GM12878 (cell line): ENCODE data around the gene GTPBP1. TPM values are rescaled to one million over a fixed set of nuclear protein-coding genes. Genes with fewer than 3 reads are reported as not detected.

Experiments
- ATAC-seq: fragments of 200-7000 bp; cut with Tn5 transposase; 3 replicates; pipeline ENCODE4 v1.9.1; 2020; ENCODE audit warnings: mild to moderate bottlenecking, moderate library complexity
- BruUV-seq: library from RNA; stranded (reverse); fragments of 400-500 nt; replicated peaks from 2 replicates; lab custom pipeline; 2021; lab: Mats Ljungman, UMichigan
- CTCF ChIA-PET: fragments of 300-600 bp; sonication (Branson Sonifier 250); formaldehyde crosslinking; extraction: SDS; loops from one replicate; lab custom pipeline; 2021; ENCODE audit warnings: inconsistent platforms; lab: Yijun Ruan, JAX
- POLR2A ChIA-PET: fragments of 350-600 bp; formaldehyde crosslinking; extraction: SDS; loops from one replicate; lab custom pipeline; 2021; ENCODE audit warnings: inconsistent platforms; lab: Charles Lee
- RAD21 ChIA-PET: fragments of 300-600 bp; sonication (Branson Sonifier 250); formaldehyde crosslinking; loops from one replicate; lab custom pipeline; 2023; ENCODE audit warnings: antibody characterized with exemption; ENCODE audit not compliant: unreplicated experiment; lab: Charles Lee
- SMC1A ChIA-PET: fragments of 300-600 bp; sonication (Branson Sonifier 250); formaldehyde crosslinking; loops from one replicate; lab custom pipeline; 2023; ENCODE audit not compliant: unreplicated experiment, uncharacterized antibody; lab: Charles Lee
- DNase-seq: peaks from one replicate; pipeline ENCODE4 v3.0.0-alpha.2; 2011; ENCODE audit warnings: low read depth, low spot score
- FAIRE-seq: peaks from 3 replicates; lab custom pipeline; 2011; peaks lifted over from hg19 to GRCh38; lab: Jason Lieb, UNC
- H2AFZ ChIP-seq: 2 replicates; pipeline ENCODE4 v1.6.0; 2011; ENCODE audit warnings: low read depth, low read length, control low read depth; ENCODE audit not compliant: control insufficient read depth
- H3K27ac ChIP-seq: 2 replicates; pipeline ENCODE4 v1.5.1; 2011; ENCODE audit warnings: control low read depth; ENCODE audit not compliant: control insufficient read depth, insufficient read depth
- H3K27me3 ChIP-seq, 2 experiments: replicated peaks in 1 of 2; 2 replicates each; pipeline versions ENCODE4 v1.6.0 to v1.6.1; 2011; ENCODE audit warnings: low read length in 1 of 2; ENCODE audit not compliant: control insufficient read depth in 2 of 2, insufficient read depth in 2 of 2
- H3K36me3 ChIP-seq, 2 experiments: 2 replicates each; pipeline ENCODE4 v1.5.1; 2011; ENCODE audit warnings: low read length in 1 of 2; ENCODE audit not compliant: control insufficient read depth in 2 of 2, insufficient read depth in 2 of 2
- H3K4me1 ChIP-seq: 2 replicates; pipeline ENCODE4 v1.6.1; 2011; ENCODE audit warnings: mild to moderate bottlenecking, low read length, moderate library complexity, mixed read lengths; ENCODE audit not compliant: control insufficient read depth, insufficient read depth
- H3K4me2 ChIP-seq: 2 replicates; pipeline ENCODE4 v1.6.0; 2011; ENCODE audit warnings: control low read depth; ENCODE audit not compliant: control insufficient read depth, insufficient read depth
- H3K4me3 ChIP-seq: fragments of 200-600 bp; sonication (generic); 2 replicates; pipeline ENCODE4 v1.5.1; 2016
- H3K79me2 ChIP-seq: 2 replicates; pipeline ENCODE4 v1.6.0; 2011; ENCODE audit warnings: low read length; ENCODE audit not compliant: control insufficient read depth, insufficient read depth
- H3K9ac ChIP-seq: 2 replicates; pipeline ENCODE4 v1.8.0; 2011; ENCODE audit warnings: low read length, control low read depth, mixed read lengths; ENCODE audit not compliant: control insufficient read depth, insufficient read depth
- H3K9me3 ChIP-seq: replicated peaks from 3 replicates; pipeline ENCODE4 v1.5.1; 2011; ENCODE audit warnings: mild to moderate bottlenecking, low read length; ENCODE audit not compliant: control insufficient read depth, insufficient read depth
- H4K20me1 ChIP-seq: 2 replicates; pipeline ENCODE4 v1.6.0; 2011; ENCODE audit not compliant: control insufficient read depth, insufficient read depth
- CBX3 ChIP-seq: fragments of 200-600 bp; sonication (generic); IDR thresholded peaks from 2 replicates; pipeline ENCODE4 v1.6.1; 2016; ENCODE audit warnings: low read depth, borderline replicate concordance
- DPF2 ChIP-seq: fragments of 450-650 bp; IDR thresholded peaks from 2 replicates; pipeline ENCODE4 v1.6.1; 2017; ENCODE audit warnings: mild to moderate bottlenecking
- FOXM1 ChIP-seq: IDR thresholded peaks from 2 replicates; pipeline ENCODE4 v1.6.1; 2012; ENCODE audit warnings: low read depth, mild to moderate bottlenecking, inconsistent platforms, low read length, moderate library complexity
- HDAC6 ChIP-seq: fragments of 200-600 bp; sonication (generic); IDR thresholded peaks from one replicate; pipeline ENCODE4 v1.8.0; 2017; ENCODE audit warnings: antibody characterized with exemption; ENCODE audit not compliant: unreplicated experiment
- IKZF1 ChIP-seq: fragments of 450-650 bp; conservative IDR thresholded peaks from 2 replicates; pipeline ENCODE4 v1.6.1; 2017; ENCODE audit warnings: antibody characterized with exemption, mild to moderate bottlenecking
- RUNX3 ChIP-seq: IDR thresholded peaks from 2 replicates; pipeline ENCODE4 v1.6.1; 2012; ENCODE audit warnings: low read length, inconsistent platforms
- SPI1 ChIP-seq: IDR thresholded peaks from 2 replicates; pipeline ENCODE4 v1.6.1; 2011; ENCODE audit warnings: low read depth, mild to moderate bottlenecking, low read length, moderate library complexity, borderline replicate concordance; ENCODE audit not compliant: insufficient read depth
- ZBTB4 ChIP-seq: fragments of 450-650 bp; formaldehyde crosslinking; IDR thresholded peaks from 2 replicates; pipeline ENCODE4 v1.4.0; 2022; ENCODE audit warnings: mild to moderate bottlenecking, moderate library complexity
- WGBS: methylation state at CpG from one replicate; pipeline ENCODE4 v1.1.6; 2016; ENCODE audit warnings: low lambda C conversion rate; ENCODE audit not compliant: insufficient replicate concordance, insufficient coverage; ENCODE audit errors: missing lambda C conversion rate; 5-methylcytosine and 5-hydroxymethylcytosine counted together
- in situ Hi-C: fragments of 300-500 bp; cut with MboI; formaldehyde crosslinking; loops from 9 replicates; pipeline ENCODE4 v1.14.3; 2018; ENCODE audit warnings: mixed read lengths
- intact Hi-C: fragments of 100-400 bp; cut with micrococcal nuclease; formaldehyde crosslinking; loops from one replicate; pipeline ENCODE4 v1.14.2; 2022; ENCODE audit not compliant: unreplicated experiment
- polyA plus RNA-seq, 11 experiments: library from polyadenylated mRNA; depleted of rRNA in 4 of 11; unstranded in 6 of 11; stranded (reverse) in 5 of 11; fragments of >200 nt; fragmentation: Nextera tagmentation in 4 of 11; fragmentation: Illumina TruSeq in 1 of 11; extraction: Ambion mirVana in 4 of 11; extraction: Trizol in 1 of 11; gene quantifications; 1 replicate in 1 of 11; 2 replicates in 10 of 11; pipeline versions ENCODE4 v1.2.1 to v1.2.3, GENCODE V29; 2011 to 2016; ENCODE audit warnings: inconsistent platforms in 2 of 11, missing spikeins in 2 of 11, low read depth in 1 of 11
- total RNA-seq, 4 experiments: library from RNA; depleted of rRNA in 3 of 4; stranded (reverse); fragments of >200 nt in 3 of 4; fragmentation: Illumina TruSeq in 1 of 4; extraction: Trizol in 1 of 4; gene quantifications; 2 replicates each; pipeline versions ENCODE4 v1.2.1 to v1.2.3, GENCODE V29; 2013 to 2021
- TF ChIP-seq, protein P1 (sequence below): fragments of 450-650 bp; IDR thresholded peaks from 2 replicates; pipeline ENCODE4 v1.6.1; 2017; ENCODE audit warnings: mild to moderate bottlenecking
- TF ChIP-seq, protein P2 (sequence below): fragments of 450-650 bp; IDR thresholded peaks from 2 replicates; pipeline ENCODE4 v1.6.1; 2016; ENCODE audit warnings: mild to moderate bottlenecking, moderate library complexity, borderline replicate concordance
- TF ChIP-seq, protein P3 (sequence below): fragments of 450-650 bp; IDR thresholded peaks from 2 replicates; pipeline ENCODE4 v1.6.1; 2016; ENCODE audit warnings: mild to moderate bottlenecking

The GTPBP1 gene
- total and polyA plus RNA-seq, 10 of the 15 experiments (the other 5 are each of a cell fraction or from before 2014, with no cell fraction given) = 0.89 to 63.1 (median 34.2) TPM

- no peak overlapping the region for H3K9ac ChIP-seq
- H3K27ac ChIP-seq = no peak overlapping the region
- ChIA-PET CTCF (interaction anchor here (0.6 to 4.4 kb wide), 8 partner anchors 10 to 802 kb away, joined by 3 to 45 read pairs (median 4); partner anchors contain the start of gene TOMM22), POLR2A (interaction anchor here (1.0 to 5.9 kb wide), 8 partner anchors 8 to 60 kb away, joined by 4 to 43 read pairs (median 12); partner anchors contain the start of genes CBY1, FAM227A, GTPBP1 and SUN2), RAD21 (interaction anchor here (1.7 to 5.3 kb wide), 3 partner anchors 11 to 16 kb away, joined by 3 to 30 read pairs (median 12); partner anchors contain the start of gene TOMM22), SMC1A (interaction anchor here (0.9 to 7.6 kb wide), 5 partner anchors 10 to 40 kb away, joined by 3 to 54 read pairs (median 11); partner anchors contain the start of genes CBY1, FAM227A, GTPBP1 and TOMM22)
- intact Hi-C loops (no loop called here), in situ Hi-C loops (no loop called here)
- H3K9me3 ChIP-seq = no peaks in the 10 kb centered on the region
- BruUV-seq = no TSS peak
- ATAC-seq (no peak), DNase-seq (no peak), FAIRE-seq (no peak)
- no peaks in the 10 kb centered on the region for H4K20me1 ChIP-seq
- H3K4me3 ChIP-seq = peak overlapping the region; percentile 86
- H3K79me2 ChIP-seq = peaks cover 56% of the 10 kb centered on the region
- H3K27me3 ChIP-seq = no peaks in the 10 kb centered on the region
- 77% methylated on average over 8 of the region's 8 CpGs for WGBS
- TF ChIP-seq FOXM1 (no peak), ZBTB4 (CRISPR knock-in tag) (no peak), DPF2 (no peak), SPI1 (no peak), HDAC6 (no peak), IKZF1 (0 out of 2 replicates have a peak, but pooled peaks have one; percentile 24), CBX3 (no peak), RUNX3 (no peak)
- TF ChIP-seq, protein P1, sequence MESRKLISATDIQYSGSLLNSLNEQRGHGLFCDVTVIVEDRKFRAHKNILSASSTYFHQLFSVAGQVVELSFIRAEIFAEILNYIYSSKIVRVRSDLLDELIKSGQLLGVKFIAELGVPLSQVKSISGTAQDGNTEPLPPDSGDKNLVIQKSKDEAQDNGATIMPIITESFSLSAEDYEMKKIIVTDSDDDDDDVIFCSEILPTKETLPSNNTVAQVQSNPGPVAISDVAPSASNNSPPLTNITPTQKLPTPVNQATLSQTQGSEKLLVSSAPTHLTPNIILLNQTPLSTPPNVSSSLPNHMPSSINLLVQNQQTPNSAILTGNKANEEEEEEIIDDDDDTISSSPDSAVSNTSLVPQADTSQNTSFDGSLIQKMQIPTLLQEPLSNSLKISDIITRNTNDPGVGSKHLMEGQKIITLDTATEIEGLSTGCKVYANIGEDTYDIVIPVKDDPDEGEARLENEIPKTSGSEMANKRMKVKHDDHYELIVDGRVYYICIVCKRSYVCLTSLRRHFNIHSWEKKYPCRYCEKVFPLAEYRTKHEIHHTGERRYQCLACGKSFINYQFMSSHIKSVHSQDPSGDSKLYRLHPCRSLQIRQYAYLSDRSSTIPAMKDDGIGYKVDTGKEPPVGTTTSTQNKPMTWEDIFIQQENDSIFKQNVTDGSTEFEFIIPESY = peak; percentile 92; the same call in 1 of the 2 replicates
- TF ChIP-seq, protein P2, sequence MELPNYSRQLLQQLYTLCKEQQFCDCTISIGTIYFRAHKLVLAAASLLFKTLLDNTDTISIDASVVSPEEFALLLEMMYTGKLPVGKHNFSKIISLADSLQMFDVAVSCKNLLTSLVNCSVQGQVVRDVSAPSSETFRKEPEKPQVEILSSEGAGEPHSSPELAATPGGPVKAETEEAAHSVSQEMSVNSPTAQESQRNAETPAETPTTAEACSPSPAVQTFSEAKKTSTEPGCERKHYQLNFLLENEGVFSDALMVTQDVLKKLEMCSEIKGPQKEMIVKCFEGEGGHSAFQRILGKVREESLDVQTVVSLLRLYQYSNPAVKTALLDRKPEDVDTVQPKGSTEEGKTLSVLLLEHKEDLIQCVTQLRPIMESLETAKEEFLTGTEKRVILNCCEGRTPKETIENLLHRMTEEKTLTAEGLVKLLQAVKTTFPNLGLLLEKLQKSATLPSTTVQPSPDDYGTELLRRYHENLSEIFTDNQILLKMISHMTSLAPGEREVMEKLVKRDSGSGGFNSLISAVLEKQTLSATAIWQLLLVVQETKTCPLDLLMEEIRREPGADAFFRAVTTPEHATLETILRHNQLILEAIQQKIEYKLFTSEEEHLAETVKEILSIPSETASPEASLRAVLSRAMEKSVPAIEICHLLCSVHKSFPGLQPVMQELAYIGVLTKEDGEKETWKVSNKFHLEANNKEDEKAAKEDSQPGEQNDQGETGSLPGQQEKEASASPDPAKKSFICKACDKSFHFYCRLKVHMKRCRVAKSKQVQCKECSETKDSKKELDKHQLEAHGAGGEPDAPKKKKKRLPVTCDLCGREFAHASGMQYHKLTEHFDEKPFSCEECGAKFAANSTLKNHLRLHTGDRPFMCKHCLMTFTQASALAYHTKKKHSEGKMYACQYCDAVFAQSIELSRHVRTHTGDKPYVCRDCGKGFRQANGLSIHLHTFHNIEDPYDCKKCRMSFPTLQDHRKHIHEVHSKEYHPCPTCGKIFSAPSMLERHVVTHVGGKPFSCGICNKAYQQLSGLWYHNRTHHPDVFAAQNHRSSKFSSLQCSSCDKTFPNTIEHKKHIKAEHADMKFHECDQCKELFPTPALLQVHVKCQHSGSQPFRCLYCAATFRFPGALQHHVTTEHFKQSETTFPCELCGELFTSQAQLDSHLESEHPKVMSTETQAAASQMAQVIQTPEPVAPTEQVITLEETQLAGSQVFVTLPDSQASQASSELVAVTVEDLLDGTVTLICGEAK = peak; percentile 25; the same call in 1 of the 2 replicates
- TF ChIP-seq, protein P3, sequence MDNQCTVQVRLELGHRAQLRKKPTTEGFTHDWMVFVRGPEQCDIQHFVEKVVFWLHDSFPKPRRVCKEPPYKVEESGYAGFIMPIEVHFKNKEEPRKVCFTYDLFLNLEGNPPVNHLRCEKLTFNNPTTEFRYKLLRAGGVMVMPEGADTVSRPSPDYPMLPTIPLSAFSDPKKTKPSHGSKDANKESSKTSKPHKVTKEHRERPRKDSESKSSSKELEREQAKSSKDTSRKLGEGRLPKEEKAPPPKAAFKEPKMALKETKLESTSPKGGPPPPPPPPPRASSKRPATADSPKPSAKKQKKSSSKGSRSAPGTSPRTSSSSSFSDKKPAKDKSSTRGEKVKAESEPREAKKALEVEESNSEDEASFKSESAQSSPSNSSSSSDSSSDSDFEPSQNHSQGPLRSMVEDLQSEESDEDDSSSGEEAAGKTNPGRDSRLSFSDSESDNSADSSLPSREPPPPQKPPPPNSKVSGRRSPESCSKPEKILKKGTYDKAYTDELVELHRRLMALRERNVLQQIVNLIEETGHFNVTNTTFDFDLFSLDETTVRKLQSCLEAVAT = peak; percentile 94
- peak overlapping the region; percentile 83 for H3K4me2 ChIP-seq
- no peak overlapping the region for H2AFZ ChIP-seq
- H3K4me1 ChIP-seq = peaks cover 8% of the 10 kb centered on the region
- 0 out of 4 replicates have a peak, but pooled peaks cover 0 to 7% of the 10 kb centered on the region in 2 experiments for H3K36me3 ChIP-seq
Observed at GRCh38 chr22:38697425-38698089, 8.2 kb upstream of the GTPBP1 start.
